HG03280 (cell line): ENCODE measurements around the gene PARK7.
"Not testable (repeated sequence)": the region's sequence is repeated elsewhere in the genome, so short reads cannot be mapped to it uniquely, and the experiment has no call there.

Experiments used
- ATAC-seq: cut with Tn5 transposase; IDR thresholded peaks from one replicate; pipeline ENCODE4 v1.9.1; 2021; ENCODE audit warnings: mild to moderate bottlenecking, moderate library complexity; ENCODE audit not compliant: unreplicated experiment

The PARK7 gene

DNA sequence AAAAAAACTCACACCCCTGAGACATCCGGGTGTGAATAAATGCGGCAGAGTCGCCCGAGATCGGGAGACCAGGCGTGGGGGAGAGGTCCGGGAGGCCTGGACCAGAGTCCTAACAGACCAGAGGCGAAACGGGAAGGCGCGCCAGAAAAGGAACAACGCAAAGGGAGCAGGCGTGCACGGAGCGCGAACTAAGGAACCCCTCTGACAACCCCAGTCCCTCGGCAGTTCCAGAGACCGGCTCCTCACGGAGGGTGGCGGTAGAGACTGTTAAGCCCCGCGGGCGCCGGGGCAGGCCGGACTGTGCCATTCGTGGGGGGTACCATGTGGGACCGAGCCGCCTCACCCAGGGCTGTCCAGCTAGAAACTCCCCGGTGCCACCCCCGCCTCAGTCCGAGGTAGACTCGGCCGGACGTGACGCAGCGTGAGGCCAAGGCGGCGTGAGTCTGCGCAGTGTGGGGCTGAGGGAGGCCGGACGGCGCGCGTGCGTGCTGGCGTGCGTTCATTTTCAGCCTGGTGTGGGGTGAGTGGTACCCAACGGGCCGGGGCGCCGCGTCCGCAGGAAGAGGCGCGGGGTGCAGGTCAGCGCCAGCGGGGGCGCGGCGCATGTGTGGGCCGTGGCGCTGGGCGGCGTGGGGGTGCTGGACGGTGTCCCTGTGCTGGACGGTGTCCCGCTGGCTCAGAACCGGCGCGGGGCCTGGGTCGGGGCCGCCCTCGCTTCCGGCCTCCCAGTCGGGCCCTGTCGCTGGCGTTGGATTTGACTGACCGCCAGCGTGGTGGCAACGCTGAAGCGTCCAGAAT is at the start of gene PARK7:
Gene PARK7, plus strand, starts transcription at position 496 of the 798 bp plus-strand sequence. CDS start 1,075 bp downstream, outside the sequence.
- peak; percentile 93 for ATAC-seq

DNA sequence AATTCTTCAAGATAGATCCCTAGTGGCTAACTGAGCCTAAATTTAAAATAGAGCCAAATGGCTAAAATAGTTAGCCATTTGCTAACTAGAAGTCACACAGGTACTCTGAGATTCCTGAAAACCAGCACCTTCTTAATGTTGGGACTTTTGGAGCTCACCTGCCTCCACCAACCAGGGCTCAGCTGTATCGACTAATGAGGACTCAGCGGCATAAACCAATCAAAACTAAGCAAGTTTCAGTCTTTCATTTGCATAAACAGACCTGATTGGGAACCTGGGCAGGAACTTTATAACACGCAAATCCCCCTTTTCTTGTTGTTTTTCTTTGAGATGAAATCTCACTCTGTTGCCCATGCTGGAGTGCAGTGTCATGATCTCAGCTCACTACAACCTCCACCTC is 49.4 kb upstream of the PARK7 start:
- ATAC-seq: no peak

DNA sequence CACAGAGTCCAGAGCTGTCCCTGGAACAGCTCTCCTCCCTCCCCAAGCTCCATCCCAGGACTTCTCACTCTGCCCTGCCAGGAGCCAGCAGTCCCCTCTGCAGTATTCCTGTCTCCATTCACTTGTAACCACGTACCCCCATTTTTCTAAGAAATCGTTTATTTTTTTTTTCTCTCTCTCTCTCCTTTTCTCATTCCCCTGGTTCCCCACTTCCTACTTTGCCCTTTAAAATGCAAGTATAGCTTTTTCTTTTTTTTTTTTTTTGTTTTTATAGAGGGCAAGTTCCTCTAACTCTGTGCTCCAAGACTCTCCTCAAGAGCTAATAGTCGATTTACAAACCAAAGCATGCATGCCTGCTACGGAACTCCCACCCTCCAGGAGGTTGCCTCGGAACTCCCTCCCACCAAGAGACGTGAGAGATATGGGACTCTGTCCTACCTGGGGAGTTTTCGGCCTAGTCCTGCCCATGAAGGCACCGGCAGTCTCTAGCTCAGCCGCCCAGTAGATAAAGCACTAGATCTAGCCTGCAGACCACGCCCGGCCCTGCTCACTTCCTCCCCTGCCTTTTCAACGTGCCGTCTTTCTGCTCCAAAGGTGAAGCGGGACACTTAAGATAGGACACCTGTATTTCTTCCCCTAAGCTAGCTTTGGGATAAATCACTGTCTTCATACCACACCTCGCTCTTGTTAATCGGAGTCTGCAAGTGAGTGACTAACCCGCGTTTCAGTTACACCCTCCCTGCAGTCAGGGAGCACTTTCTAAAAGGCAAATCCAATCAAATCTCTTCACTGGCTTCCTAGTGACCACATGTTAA is 48.6 kb upstream of the PARK7 start:
- no peak for ATAC-seq

DNA sequence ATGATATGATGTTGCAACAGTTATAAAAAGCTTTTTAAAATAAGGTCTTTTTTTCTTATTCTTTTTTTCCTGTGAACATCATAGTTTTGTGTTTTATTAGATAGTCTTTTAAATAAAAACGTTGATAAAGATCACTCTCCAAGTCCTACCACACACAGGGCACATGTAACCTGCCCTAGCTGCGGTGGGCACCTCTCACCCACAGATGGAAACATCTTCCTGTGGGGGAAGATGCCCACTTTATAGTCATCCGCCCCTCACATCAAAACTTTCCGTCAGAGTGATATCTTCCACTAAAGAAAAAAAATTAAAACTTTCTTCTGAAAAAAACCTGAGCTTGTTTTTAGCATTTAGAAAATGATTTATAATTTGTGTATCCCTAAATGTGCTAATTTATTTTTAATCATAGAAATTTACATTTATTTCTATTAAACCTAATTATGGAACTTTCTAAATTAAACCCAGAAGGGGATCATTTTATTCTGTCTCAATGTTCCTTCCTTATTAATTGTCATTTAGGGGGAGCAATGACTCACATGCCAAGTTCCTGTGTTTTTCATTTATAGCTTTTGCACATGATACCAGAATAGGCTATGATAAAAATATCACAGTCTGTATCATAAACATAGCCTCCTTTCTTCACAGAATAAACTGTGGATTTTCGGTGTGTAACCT is 45.5 kb upstream of the PARK7 start:
- no peak for ATAC-seq

DNA sequence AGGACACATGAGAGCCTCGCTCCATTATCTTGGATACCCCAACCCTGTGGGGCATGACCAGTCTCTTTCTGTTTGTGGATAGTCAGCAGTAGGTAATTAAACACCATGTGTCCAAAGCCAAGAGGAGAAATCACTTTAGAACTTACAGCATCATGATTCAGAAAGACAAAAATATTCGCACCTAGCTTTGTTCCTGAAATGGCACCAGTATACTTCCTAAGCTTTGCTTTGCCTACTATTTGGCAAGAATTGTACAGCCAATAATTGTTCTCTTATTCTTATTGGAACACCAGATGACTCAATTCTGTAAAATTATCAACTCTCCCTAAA is 45.0 kb upstream of the PARK7 start:
- ATAC-seq: no peak

DNA sequence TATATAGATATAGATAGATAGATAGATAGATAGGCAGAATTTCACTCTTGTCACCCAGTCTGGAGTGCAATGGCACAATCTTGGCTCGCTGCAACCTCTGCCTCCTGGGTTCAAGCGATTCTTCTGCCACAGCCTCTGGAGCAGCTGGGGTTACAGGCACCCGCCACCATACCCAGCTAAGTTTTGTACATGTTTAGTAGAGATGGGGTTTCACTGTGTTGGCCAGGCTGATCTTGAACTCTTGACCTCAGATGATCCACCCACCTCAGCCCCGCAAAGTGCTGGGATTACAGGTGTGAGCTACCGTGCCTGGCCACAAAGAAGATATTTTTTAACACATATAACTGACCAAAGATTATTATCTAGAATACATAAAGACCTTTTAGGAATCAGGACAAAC is 43.5 kb upstream of the PARK7 start:
- ATAC-seq: not testable (repeated sequence)

DNA sequence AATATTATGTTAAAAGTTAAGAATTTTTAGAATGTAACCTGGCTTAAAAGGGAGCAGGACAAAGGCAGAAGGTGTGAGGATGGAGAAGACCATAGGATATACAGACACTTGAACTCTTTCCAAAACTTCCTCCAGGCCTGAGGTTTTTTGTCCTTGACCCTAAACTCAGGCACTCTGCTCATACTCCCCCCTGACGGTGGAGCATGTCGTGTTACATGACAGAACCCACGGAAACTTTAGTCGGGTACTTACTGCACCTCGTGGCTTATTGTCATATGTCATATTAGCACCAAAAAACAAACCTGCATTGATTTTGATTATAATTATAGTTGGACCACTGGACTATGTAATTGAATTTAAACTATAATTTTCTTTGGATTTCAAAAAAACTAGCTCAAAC is 41.6 kb upstream of the PARK7 start:
- no peak for ATAC-seq

DNA sequence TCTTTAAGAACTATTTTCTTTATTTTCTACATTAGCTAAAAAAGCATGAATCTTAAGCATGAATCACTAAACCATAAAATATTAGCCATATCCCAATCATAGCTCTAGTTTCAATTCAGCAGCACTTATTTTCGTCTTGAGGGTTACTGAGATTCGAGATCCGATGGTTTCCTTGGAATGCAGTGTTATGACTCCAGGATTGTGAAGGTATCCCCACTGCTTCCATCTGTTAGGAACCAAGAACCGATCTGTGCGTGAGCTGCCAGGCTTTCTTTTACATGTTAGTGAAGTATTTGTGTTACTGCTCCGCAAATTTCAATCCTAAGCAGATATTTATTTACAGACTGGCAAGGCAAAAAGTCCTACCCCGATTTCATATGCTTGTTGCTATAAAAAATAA is 39.7 kb upstream of the PARK7 start:
- ATAC-seq: no peak

DNA sequence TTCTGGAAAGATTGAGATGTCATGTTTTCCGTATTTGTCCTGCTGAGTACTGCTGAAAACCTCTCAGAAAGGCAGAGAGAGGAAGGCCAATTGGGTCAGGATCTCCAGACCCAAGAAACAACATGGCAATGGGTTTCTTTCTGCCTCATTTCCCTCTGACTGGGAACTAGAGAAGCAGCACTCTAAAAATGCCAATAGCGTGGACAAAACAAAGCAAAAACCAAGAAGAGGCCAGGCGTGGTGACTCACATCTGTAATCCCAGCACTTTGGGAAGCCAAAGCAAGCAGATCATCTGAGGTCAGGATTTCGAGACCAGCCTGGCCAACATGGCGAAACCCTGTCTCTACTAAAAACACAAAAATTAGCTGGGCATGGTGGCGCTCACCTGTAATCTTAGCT is 39.2 kb upstream of the PARK7 start:
- ATAC-seq: no peak

DNA sequence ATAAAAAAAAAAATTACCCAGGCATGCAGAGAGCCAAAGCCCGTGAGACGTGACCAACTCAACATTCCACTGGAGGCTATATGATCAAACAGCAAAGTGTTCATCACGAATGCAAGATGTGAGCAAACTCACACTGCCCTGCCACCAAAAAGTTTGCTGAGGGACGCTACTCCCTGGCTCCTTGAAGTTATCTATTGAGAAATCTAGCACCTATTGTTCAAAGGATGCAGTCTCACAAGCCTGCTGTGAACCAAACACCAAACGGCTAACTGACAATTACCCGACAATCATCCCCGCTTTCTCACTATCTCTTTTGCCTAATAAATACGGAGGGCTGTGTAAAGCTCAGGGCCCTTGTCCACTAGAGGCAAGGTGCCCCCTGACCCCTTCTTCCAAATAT is 34.5 kb upstream of the PARK7 start:
- ATAC-seq: not testable (repeated sequence)

DNA sequence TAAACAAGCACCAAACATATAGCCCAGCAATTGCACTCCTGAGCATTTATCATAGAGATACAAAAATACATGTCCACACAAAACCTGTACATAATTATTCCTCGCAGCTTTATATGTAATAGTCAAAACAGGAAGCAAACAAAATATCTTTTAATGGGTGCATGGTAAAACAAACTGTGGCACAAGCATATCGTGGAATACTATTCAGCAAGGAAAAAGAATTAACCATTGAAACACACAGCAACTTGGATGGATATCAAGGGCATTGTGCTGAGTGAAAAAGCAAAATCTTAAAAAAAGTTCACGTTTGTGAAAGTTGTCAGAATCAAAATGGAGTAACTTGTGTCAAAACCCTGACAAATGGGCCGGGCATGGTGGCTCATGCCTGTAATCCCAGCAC is 33.3 kb upstream of the PARK7 start:
- ATAC-seq: no peak

DNA sequence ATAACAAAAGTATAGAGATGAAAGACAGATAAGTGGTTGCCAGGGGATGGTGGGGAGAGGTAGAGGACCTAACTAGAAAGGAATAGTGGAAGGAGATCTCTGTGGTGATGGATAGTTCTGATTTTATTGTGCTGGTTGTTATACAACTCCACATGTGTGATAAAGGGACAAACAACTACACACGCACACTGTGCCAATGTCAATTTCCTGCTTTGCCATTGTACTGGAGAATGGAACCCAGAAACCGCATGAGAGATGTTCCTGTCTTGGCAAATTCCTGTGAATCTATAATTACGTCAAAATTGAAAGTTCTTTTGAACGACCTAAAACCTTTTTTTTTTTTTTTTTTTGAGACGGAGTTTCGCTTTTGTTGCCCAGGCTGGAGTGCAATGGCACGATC is 31.9 kb upstream of the PARK7 start:
- ATAC-seq: no peak

DNA sequence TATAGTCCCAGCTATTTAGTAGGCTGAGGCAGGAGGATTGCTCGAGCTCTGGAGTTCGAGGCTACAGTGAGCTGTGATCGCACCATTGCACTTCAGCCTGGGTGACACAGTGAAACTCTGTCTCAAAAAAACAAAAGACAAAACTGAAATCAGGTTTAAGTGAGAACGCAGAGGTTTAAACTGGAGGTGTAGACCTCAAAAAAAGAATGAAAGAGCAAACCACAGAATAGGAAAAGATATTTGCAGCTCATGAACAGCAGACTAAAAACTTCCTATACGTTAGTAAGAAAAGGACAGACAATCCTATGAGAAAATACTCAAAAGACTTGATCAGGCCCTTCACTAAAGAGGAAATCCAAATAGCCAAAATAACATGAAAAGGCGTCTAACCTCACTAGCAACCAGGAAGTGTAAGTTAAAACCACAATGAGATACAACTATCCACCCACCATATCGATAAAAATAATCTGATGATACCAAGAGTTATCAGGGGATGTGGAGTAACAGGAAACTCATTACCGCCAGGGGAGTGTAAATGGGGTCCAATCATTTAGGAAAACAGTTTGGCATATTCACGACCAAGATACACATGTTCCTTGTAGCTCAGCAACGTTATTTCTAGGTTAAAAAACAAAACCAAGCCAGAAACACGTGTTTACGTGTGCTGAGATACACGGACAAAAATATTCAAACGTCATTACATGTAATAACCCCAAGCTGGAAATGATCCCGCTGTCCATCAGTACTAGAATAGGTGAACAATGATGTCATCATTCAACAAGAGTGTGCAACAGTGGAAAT is 30.7 kb upstream of the PARK7 start:
- no peak for ATAC-seq

DNA sequence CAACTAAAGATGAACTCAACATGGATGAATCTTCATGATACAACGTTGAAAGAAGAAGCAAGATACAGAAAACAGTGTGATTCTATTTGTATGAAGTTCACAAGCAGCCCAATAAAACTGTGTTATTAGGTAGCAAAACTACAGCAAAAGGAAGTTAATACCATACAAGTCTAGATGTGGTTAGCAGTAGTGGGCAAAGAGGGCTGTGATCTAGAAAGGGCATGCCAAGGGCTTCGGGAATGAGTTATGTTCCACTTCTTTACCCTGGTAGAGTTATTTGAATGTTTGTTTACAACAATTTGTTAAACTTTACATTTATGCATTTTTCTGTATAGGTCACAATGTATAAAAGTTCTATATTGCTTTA is 30.1 kb upstream of the PARK7 start:
- no peak for ATAC-seq

DNA sequence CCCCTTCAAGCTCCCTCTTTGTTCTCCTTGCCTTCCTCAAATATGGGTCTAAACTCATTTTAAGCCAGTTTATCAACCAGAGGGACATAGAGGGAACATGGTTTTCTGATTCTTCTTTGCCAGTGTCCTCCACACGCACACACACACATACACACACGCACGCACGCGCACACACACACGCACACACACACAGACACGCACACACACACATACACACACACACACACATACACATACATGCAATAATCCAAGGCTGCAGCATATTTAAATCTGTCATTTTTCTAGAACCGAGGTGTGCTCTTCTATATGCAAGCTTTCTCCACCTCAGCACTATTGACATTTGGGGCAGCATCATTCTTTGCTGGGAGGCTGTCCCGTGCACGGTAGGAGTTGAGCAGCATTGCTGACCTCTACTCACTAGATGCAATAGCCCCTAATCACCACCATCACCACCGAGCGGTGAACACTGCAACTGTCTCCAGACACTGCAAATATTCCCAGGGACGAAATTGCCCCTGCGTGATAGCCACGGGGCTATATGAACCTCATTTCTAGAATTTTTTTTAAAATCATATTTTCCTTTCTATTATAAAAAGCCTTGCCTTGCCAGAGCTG is 28.9 kb upstream of the PARK7 start:
- no peak for ATAC-seq

DNA sequence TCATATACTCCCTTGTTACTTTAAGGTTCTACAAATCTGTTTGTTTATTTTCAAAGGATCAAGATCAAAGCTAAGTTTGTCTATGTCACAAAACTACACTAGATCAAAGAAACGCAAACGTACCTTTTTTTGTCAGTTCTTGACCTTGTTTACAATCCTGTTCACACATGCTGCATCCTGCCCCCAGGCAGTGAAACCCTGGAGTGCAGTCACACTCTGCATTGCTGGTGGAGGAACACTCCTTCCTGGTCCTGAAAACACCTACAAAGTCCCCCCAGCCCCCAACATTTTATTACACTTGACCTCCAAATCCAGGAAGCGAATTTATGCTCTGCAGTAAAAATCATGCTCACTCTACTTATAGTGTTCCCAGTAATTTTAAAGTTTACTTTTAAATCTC is 23.4 kb upstream of the PARK7 start:
- no peak for ATAC-seq

DNA sequence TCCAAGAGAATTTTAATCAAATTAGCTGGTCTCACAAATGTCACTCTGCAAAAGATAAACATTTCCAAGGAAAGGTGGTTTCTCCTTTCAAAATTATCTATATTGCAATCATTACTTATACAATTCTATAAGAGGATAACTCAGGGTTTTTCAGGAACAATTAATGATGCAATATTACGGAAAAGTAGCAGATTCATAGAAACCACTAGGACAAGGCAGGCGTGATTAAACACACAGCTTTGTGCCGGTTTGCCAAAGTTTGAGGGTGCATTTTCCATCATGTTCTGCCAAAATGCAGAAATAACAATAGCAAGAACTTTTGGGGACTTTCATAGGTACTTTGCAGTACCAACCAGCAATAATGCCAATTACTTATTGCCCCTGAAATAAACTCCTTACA is 21.5 kb upstream of the PARK7 start:
- ATAC-seq: no peak

DNA sequence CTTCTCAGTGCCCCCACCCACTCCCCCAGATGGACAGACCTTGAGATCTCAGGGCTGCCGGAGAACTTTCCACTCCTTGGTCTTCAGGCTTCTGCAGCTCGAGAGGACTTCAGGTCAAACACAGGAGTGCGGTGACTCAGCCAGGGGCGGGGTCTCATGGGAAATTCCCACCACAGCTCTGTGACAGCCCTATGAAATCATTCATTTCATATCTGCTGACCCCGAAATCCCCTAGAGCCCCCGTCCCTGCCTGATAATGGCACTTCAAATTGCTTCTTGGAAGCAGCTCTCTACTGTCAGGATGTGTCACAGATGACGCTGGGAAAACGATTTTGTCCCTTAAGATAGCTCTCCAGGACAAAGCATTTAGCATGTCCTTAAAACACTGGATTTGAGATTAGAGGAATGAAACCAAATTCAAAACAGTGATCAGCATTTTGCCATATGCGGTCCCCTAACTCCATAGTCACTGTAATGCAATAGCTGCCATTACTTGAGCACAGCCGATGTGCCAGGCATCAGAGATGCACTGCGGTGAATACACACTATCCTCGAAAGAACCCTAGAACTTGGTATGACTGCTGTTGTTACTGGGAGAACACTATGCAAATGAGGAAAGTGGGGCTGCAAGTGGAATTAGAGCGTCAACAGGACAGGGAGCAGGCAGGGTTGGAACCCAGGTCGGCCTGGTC is 20.6 kb upstream of the PARK7 start, which contains the start of gene TNFRSF9:
Gene TNFRSF9, minus strand, starts transcription at position 95 of the 692 bp plus-strand sequence. CDS start 845 bp downstream, outside the sequence.
- ATAC-seq: no peak

DNA sequence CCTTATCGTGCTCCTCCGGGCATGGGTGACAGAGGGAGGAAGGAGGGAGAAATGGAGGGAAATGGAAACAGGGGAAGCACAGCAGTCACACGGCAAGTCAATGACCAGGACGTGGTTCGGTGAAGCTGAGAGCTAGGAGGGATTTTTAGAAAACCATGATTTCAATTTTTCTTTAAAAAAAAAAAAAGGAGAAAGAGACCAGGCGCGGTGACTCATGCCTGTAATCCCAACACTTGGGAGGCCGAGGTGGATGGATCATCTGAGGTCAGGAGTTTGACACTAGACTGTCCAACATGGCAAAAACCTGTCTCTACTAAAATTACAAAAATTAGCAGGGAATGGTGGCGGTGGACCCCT is 20.1 kb upstream of the PARK7 start:
- no peak for ATAC-seq
